ENCODE data around the gene KHDC1L.
"Not testable (repeated sequence)": the region's sequence is repeated elsewhere in the genome, so short reads cannot be mapped to it uniquely, and the experiment has no call there.

KHDC1L gene

GRCh38 chr6:73204252-73204651 lies 21.0 kb downstream of the KHDC1L start:
- DNase-seq (ENCODE audit: low read depth) = no peak

GRCh38 chr6:73203098-73203497 lies 22.2 kb downstream of the KHDC1L start:
- no peak for DNase-seq (ENCODE audit: low read depth)

- no peak for DNase-seq (ENCODE audit: low read depth)
Measured at GRCh38 chr6:73200735-73201134, 24.6 kb downstream of the KHDC1L start.

- DNase-seq (ENCODE audit: low read depth) = no peak
Measured at GRCh38 chr6:73200247-73200646, 25.0 kb downstream of the KHDC1L start.

- no peak for DNase-seq (ENCODE audit: low read depth)
Measured at GRCh38 chr6:73194744-73195143, 30.6 kb downstream of the KHDC1L start.

GRCh38 chr6:73193302-73193701 lies 32.0 kb downstream of the KHDC1L start:
- DNase-seq (ENCODE audit: low read depth) = not testable (repeated sequence)

- DNase-seq (ENCODE audit: low read depth) = no peak
Measured at GRCh38 chr6:73182021-73182607, 43.2 kb downstream of the KHDC1L start.

GRCh38 chr6:73180763-73181619 lies 44.3 kb downstream of the KHDC1L start:
- no peak for DNase-seq (ENCODE audit: low read depth)

- no peak for DNase-seq (ENCODE audit: low read depth)
Measured at GRCh38 chr6:73180076-73180738, 45.1 kb downstream of the KHDC1L start.

- no peak for DNase-seq (ENCODE audit: low read depth)
Measured at GRCh38 chr6:73177221-73177944, 47.9 kb downstream of the KHDC1L start.

GRCh38 chr6:73176057-73176456 lies 49.2 kb downstream of the KHDC1L start:
- DNase-seq (ENCODE audit: low read depth) = no peak

GRCh38 chr6:73174646-73175045 lies 50.6 kb downstream of the KHDC1L start:
- no peak for DNase-seq (ENCODE audit: low read depth)
